ENCODE data around the gene SRRD.

GRCh38 chr22:26489447-26490036, 5.9 kb downstream of the SRRD start:
- no peak for TF ChIP-seq CTCF (conservative IDR thresholded peaks at IDR 0.05; ENCODE audit: low read length)
- TF ChIP-seq EZH2phosphoT487 (IDR thresholded peaks at IDR 0.05; ENCODE audit: borderline replicate concordance, low read depth, low read length) = no peak

Data from OCI-LY7 (cell line).